A673 (cell line): Measurements from ENCODE around the gene CYP2A7.
"Not testable (repeated sequence)": the region's sequence is repeated elsewhere in the genome, so short reads cannot be mapped to it uniquely, and the experiment has no call there.

Source experiments
- EZH2 ChIP-seq: fragments of 200-600 bp; sonication (generic); IDR thresholded peaks from 2 replicates; pipeline ENCODE4 v1.6.1; 2017; ENCODE audit warnings: borderline replicate concordance, low read depth, mild to moderate bottlenecking, mixed read lengths, antibody characterized with exemption, low read length; ENCODE audit not compliant: poor library complexity, severe bottlenecking
- TF ChIP-seq, protein P1 (sequence below): fragments of 300-800, 200-600 bp; sonication (generic); conservative IDR thresholded peaks from 2 replicates; pipeline ENCODE4 v1.5.1; 2017; ENCODE audit warnings: low read depth, mild to moderate bottlenecking, antibody characterized with exemption, low read length, moderate library complexity, mixed read lengths

DNA sequence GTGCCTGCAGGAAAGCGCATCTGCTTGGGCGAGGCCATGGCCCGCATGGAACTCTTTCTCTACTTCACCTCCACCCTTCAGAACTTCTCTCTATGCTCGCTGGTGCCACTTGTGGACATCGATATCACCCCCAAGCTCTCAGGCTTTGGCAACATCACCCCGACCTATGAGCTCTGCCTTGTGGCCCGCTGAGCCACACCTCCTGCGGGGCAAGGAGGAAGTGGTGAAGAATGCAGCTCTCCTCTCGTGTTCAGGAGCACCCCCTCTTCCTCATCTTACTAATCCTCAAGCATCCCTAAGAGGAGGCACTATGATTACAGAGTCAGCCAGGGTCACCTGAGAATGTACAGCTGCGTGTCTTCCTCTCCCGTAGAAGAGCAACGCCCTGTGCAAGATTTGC lies 17.9 kb upstream of the CYP2A7 start:
- TF ChIP-seq, protein P1, sequence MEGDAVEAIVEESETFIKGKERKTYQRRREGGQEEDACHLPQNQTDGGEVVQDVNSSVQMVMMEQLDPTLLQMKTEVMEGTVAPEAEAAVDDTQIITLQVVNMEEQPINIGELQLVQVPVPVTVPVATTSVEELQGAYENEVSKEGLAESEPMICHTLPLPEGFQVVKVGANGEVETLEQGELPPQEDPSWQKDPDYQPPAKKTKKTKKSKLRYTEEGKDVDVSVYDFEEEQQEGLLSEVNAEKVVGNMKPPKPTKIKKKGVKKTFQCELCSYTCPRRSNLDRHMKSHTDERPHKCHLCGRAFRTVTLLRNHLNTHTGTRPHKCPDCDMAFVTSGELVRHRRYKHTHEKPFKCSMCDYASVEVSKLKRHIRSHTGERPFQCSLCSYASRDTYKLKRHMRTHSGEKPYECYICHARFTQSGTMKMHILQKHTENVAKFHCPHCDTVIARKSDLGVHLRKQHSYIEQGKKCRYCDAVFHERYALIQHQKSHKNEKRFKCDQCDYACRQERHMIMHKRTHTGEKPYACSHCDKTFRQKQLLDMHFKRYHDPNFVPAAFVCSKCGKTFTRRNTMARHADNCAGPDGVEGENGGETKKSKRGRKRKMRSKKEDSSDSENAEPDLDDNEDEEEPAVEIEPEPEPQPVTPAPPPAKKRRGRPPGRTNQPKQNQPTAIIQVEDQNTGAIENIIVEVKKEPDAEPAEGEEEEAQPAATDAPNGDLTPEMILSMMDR: not testable (repeated sequence)
- not testable (repeated sequence) for TF ChIP-seq EZH2
